Suprapubic skin (tissue), 4 donors: ENCODE measurements around the gene CLTB.

Source experiments
- EP300 ChIP-seq: sonication (generic); formaldehyde crosslinking; IDR thresholded peaks from one replicate; pipeline ENCODE4 v1.6.1; 2017; ENCODE audit warnings: antibody characterized with exemption
- POLR2AphosphoS5 ChIP-seq, 3 donors: sonication (generic); formaldehyde crosslinking; IDR thresholded peaks; one replicate each; pipeline ENCODE4 v1.6.1; 2017; ENCODE audit warnings: antibody characterized with exemption in 3 of 3
- TF ChIP-seq, protein P1 (sequence below), 2 donors: fragments of 200-600 bp in 1 of 2; fragments of 450-650 bp in 1 of 2; sonication (generic) in 1 of 2; IDR thresholded peaks; one replicate each; pipeline ENCODE4 v1.5.1; 2016 to 2019; ENCODE audit warnings: antibody characterized with exemption in 2 of 2, mild to moderate bottlenecking in 1 of 2, moderate library complexity in 1 of 2

DNA sequence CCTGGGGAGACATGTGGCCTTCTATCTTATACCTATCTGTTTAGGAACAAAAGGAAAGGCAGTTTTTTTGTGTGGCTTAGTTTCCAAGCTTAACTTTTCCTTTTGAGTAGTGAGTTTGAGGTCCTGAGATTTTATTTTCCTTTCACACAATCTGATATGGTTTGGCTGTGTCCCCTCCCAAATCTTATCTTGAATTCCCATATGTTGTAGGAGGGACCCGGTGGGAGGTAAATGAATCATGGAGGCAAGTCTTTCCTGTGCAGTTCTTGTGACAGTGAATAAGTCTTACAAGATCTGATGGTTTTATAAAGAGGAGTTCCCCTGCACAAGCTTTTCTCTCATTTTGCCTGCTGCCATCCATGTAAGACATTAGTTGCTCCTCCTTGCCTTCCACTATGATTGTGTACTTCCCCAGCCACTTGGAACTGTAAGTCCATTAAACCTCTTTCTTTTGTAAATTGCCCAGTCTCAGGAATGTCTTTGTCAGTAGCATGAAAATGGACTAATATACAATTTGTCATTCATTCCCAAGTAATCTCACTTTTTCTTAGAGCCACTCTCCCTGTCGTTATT lies 4.7 kb upstream of the CLTB start:
- TF ChIP-seq POLR2AphosphoS5 (IDR thresholded peaks at IDR 0.05) (no peak), EP300 (no peak)
- TF ChIP-seq, protein P1, sequence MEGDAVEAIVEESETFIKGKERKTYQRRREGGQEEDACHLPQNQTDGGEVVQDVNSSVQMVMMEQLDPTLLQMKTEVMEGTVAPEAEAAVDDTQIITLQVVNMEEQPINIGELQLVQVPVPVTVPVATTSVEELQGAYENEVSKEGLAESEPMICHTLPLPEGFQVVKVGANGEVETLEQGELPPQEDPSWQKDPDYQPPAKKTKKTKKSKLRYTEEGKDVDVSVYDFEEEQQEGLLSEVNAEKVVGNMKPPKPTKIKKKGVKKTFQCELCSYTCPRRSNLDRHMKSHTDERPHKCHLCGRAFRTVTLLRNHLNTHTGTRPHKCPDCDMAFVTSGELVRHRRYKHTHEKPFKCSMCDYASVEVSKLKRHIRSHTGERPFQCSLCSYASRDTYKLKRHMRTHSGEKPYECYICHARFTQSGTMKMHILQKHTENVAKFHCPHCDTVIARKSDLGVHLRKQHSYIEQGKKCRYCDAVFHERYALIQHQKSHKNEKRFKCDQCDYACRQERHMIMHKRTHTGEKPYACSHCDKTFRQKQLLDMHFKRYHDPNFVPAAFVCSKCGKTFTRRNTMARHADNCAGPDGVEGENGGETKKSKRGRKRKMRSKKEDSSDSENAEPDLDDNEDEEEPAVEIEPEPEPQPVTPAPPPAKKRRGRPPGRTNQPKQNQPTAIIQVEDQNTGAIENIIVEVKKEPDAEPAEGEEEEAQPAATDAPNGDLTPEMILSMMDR (IDR thresholded peaks at IDR 0.05), result no peak
